Lower leg skin (tissue), 3 donors: ENCODE measurements around the gene SLC22A3.

ENCODE experiments used
- POLR2A ChIP-seq, 2 donors: fragments of 450-650 bp; IDR thresholded peaks; one replicate each; pipeline ENCODE4 v1.6.1; 2016 to 2017; ENCODE audit warnings: antibody characterized with exemption in 2 of 2, mild to moderate bottlenecking in 1 of 2, moderate library complexity in 1 of 2
- TF ChIP-seq, protein P1 (sequence below), 3 donors: fragments of 450-650 bp; IDR thresholded peaks; one replicate each; pipeline ENCODE4 v1.5.1; 2016; ENCODE audit warnings: antibody characterized with exemption in 3 of 3, mild to moderate bottlenecking in 3 of 3, moderate library complexity in 2 of 3

DNA sequence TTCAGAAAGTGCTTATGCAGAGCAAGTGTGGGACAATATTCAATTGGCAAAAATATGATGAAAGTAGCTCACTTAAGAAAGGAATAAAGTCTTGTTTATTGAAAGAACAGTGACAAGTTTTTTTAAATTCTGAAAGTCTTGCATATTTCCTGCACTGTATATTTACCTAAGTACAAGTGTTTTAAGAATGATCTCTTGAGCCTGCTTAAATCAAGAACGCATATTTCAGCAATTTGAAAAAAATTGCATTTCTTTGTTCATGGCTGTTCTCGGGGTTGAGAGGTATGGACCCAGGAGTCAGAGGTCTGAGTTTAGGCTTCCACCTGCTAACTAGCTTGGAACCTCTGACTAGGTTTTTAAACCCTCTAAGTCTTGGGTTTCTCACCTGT, 27.4 kb downstream of the SLC22A3 start:
- TF ChIP-seq, protein P1, sequence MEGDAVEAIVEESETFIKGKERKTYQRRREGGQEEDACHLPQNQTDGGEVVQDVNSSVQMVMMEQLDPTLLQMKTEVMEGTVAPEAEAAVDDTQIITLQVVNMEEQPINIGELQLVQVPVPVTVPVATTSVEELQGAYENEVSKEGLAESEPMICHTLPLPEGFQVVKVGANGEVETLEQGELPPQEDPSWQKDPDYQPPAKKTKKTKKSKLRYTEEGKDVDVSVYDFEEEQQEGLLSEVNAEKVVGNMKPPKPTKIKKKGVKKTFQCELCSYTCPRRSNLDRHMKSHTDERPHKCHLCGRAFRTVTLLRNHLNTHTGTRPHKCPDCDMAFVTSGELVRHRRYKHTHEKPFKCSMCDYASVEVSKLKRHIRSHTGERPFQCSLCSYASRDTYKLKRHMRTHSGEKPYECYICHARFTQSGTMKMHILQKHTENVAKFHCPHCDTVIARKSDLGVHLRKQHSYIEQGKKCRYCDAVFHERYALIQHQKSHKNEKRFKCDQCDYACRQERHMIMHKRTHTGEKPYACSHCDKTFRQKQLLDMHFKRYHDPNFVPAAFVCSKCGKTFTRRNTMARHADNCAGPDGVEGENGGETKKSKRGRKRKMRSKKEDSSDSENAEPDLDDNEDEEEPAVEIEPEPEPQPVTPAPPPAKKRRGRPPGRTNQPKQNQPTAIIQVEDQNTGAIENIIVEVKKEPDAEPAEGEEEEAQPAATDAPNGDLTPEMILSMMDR (IDR thresholded peaks at IDR 0.05), result no peak
- TF ChIP-seq POLR2A (IDR thresholded peaks at IDR 0.05), result no peak
